Kidney tubule cell (primary cell): ENCODE measurements around the gene QKI.
A peak's percentile ranks its signal among the peaks of the same experiment; 100 is the strongest.
"Not testable (repeated sequence)": the region's sequence is repeated elsewhere in the genome, so short reads cannot be mapped to it uniquely, and the experiment has no call there.

Source experiments
- DNase-seq: peaks from one replicate; pipeline ENCODE4 v3.0.0-alpha.2; 2018; ENCODE audit warnings: low spot score

Gene QKI

GRCh38 chr6:163439390-163439789 lies 24.9 kb downstream of the QKI start:
- DNase-seq, result not testable (repeated sequence)

GRCh38 chr6:163439997-163440396 lies 25.5 kb downstream of the QKI start:
- DNase-seq, result no peak

DNA sequence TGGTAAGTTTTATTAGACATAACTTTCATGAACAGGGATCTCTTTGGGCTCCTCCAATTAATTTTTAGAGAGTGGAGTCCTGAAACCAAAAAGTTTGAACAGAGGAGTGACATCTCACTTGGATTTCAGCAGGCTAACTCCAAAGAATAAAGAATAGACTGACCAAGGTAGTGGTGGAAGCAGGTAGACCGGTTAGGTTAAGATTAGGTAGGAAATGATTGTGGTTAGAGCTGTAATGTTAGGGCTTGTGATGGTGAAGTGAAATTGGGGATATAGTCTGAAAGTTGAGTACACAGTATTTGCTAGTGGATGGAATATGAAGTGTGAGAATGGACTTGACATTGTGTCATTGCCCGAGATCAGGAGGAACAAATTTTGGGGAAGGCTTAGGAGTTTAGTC lies 27.8 kb downstream of the QKI start:
- DNase-seq, result no peak

- no peak for DNase-seq
These were observed 29.6 kb downstream of the QKI start for GRCh38 chr6:163444077-163444476.

GRCh38 chr6:163446549-163446948 lies 32.0 kb downstream of the QKI start:
- DNase-seq, result no peak

DNA sequence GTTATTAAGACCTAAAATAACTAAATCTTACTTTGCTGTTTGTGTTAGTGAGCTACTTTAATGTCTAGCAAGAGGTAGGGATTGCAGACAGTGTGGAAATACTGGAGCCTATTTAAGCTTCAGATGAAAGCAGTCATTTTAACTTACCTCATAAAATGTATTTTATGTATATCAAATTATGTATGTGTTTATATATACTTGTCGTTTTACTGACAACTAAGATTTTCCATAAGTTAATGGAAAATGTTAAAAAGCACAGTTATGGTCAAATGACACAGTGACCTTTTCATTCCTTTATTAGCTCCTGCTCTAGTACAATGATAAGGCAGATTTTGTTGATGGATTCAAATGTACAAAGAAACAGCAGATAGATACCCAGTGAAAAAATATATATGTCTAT lies 34.6 kb downstream of the QKI start:
- no peak for DNase-seq

DNA sequence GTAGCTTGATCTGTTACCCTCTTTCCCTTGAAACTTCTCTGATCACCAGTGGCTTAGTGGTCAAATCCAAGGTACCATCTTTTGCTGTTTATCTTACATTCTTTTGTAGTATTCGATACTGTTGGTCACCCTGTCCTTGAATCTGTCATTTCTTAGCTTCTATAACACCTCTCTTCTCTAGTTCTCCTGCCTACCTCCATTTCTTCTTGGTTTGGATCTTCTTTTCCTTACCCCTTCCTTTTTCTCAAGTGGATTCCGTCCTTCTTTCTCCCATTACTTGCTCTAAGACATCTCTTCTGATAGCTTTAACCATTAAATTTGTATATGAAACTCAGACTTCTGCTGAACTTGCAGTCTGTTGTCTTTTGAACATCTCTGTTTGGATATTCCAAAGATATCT lies 39.9 kb downstream of the QKI start:
- no peak for DNase-seq

GRCh38 chr6:163455552-163455951 lies 41.0 kb downstream of the QKI start:
- peak; percentile 22 for DNase-seq

DNA sequence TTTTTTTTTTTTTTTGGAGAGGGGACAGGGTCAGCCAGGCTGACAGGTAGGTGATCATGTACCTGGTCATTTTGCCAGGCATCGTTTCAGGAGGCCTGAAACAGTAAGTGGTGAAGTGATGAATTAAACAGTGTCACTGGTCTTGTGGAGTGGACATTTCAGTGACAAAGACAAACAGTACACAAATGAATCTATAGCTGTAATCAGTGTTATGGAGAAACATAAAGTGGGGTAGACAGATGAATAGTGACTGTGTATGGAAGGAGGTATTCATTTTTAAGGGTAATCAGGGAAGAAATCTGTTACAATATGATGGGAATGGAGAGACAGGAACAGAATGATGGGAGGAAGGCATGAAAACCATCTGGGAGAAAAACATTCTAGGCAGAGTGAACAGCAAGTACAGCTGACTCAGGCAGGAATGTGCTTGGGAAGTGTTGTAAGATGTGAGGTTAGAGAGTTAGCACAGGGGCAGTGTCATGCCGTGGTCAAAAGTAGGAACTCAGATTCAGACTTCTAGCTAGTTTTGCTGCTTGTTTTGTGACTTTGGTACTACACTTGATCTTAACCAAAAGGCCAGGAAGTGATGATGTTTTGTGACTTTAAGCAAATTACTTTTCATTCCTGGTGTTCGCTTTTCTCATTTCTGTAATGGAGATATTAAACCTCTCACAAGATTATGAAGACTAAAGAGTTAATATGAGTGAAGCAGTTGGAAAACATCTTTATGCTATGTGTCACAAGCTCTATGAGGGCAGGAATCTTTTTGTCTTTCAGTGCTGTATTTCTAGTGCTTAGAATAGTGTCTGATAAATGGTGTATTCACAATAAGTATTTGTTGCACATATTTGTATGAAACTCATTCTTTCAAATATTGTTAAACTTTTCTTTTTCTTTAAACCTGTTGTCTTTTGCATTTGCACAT lies 43.4 kb downstream of the QKI start:
- DNase-seq, result peak; percentile 82

DNA sequence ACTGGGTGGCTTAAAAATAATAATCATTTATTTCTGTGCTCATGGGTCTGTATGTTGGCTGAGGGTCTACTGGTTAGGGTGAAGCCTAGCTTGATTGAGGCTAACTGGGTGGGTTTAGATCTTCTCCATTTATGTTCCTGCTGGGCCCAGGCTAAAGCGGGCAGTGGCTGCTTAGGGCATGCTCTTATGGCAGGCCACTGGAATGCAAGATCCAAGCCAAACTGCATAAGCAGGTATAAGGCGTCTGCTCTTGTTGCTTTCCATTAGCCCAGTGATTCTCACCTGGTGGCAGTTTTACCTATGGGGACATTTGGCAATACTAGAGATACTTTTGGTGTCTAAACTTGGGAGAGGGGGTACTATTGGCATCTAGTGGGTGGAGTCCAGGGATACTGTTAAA lies 44.5 kb downstream of the QKI start:
- DNase-seq, result no peak

- peak; percentile 54 for DNase-seq
These were observed 45.0 kb downstream of the QKI start for GRCh38 chr6:163459536-163459935.

- peak; percentile 49 for DNase-seq
These were observed 45.8 kb downstream of the QKI start for GRCh38 chr6:163460307-163460782.

DNA sequence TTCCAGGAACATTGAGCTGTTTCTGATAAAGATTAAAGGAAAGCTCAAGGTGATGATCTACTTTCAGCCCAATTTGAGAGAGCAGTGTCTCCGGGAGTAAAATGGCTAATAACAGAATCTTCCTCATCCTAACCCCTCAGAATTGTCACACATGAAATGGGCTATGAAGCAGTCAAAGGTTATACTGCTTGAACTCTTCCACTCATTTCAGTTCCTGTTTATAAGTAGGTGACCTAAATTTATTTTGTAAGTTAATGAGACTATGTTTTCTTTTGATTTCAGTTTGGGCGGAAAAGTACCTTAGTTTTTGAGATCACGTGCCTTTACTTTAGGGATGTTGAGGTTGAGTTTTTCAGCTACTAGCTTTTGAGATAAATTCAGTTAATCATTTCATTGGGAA lies 47.2 kb downstream of the QKI start:
- no peak for DNase-seq

- no peak for DNase-seq
These were observed 48.7 kb downstream of the QKI start for GRCh38 chr6:163463180-163463579.

DNA sequence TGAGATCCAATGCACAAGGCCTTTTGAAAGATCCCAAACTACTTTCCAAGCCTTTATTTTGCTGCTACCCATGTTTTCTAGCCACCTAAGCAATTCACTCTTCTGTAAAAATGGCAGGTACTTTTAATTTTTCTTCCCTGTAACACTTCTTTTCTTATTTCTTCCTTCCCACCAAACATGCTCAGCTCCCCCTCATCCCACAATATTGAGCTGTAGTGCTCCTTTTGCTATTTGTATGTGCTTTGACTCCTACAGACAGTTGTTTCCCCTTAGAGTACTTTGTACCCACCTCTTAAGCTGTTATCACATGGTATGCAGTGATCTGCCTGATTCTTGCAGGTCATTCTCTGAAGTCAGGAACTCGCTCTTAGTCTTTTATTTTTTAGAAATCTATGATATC lies 49.3 kb downstream of the QKI start:
- no peak for DNase-seq

DNA sequence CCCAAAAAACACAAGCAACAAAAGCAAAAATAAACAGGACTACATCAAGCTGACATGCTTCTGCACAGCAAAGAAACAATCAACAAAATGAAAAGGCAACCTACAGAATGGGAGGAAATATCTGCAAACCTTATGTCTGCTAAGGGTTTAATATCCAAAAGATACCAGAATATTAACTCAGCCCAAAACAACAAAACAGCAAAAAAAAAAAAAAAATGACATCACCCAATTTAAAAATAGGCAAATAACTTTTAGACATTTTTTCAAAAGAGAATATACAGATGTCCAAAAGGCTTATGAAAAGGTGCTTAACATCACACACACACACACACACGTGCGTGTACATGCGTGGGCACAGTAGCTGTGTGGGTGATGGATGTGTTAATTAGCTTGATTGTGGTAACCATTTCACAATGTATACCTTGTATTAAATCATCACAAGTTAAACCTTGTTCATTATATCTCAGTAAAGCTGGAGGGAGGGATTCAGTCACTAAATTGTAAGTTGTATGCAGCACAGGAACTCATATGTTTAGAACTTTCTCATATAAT lies 52.4 kb downstream of the QKI start:
- no peak for DNase-seq

GRCh38 chr6:163468738-163469137 lies 54.2 kb downstream of the QKI start:
- no peak for DNase-seq

GRCh38 chr6:163469459-163469985 lies 55.0 kb downstream of the QKI start:
- DNase-seq, result no peak

- DNase-seq, result no peak
These were observed 56.1 kb downstream of the QKI start for GRCh38 chr6:163470611-163471010.

DNA sequence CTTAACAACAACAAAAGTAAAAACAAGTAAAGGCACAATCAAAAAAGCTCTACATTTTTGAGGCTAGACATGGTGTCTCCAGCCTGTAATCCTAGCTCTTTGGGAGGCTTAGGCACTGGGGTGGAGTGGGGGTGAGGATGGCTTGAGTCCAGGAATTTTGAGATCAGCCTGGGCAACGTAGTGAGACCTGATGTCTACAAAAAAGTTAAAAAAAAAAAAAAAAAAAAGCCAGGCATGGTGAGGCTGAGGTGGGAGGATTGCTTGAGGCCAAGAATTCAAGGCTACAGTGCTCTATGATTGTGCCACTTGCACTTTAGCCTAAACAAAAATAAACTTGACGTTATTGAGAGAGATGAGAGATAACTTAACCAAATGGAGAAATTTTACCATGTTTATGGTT lies 60.1 kb downstream of the QKI start:
- no peak for DNase-seq

- DNase-seq, result not testable (repeated sequence)
These were observed 62.4 kb downstream of the QKI start for GRCh38 chr6:163476946-163477345.

GRCh38 chr6:163483107-163483506 lies 68.6 kb downstream of the QKI start:
- DNase-seq, result no peak

GRCh38 chr6:163485388-163485851 lies 70.9 kb downstream of the QKI start:
- no peak for DNase-seq
